Activated CD4-positive, alpha-beta T cell treated with anti-CD3 and anti-CD28 coated beads for 36 hours (primary cell): ENCODE results near the gene CNTN4. TPM values are rescaled to one million over a fixed set of nuclear protein-coding genes. Genes with fewer than 3 reads are reported as not detected.

Source experiments
- ATAC-seq: fragments of 200-7000 bp; cut with Tn5 transposase; one replicate; pipeline ENCODE4 v1.10.0; 2021; ENCODE audit warnings: mild to moderate bottlenecking, moderate library complexity
- CTCF ChIA-PET: fragments of 350-600 bp; sonication (Branson Sonifier 250); formaldehyde crosslinking; loops from one replicate; lab custom pipeline; 2021; ENCODE audit warnings: antibody characterized with exemption; lab: Charles Lee
- POLR2A ChIA-PET: fragments of 350-600 bp; sonication (Branson Sonifier 250); formaldehyde crosslinking; loops from one replicate; lab custom pipeline; 2021; ENCODE audit warnings: antibody characterized with exemption, inconsistent platforms; lab: Charles Lee
- DNase-seq: peaks from one replicate; pipeline ENCODE4 v3.0.0-alpha.2; 2020
- H3K27ac Mint-ChIP-seq: one replicate; pipeline ENCODE4 v1.8.0; 2021; ENCODE audit warnings: mixed read lengths
- H3K27me3 Mint-ChIP-seq: one replicate; pipeline ENCODE4 v1.8.0; 2021; ENCODE audit warnings: mixed read lengths
- H3K36me3 Mint-ChIP-seq: one replicate; pipeline ENCODE4 v1.8.0; 2021; ENCODE audit warnings: low read depth, mixed read lengths
- H3K4me1 Mint-ChIP-seq: one replicate; pipeline ENCODE4 v1.8.0; 2021; ENCODE audit warnings: mixed read lengths
- H3K4me3 Mint-ChIP-seq: one replicate; pipeline ENCODE4 v1.8.0; 2021; ENCODE audit warnings: mild to moderate bottlenecking, moderate library complexity, mixed read lengths
- H3K9me3 Mint-ChIP-seq: one replicate; pipeline ENCODE4 v1.8.0; 2021; ENCODE audit warnings: low read depth, mixed read lengths
- intact Hi-C, 2 experiments: fragments of 100-400 bp; cut with DNase I in 1 of 2; cut with micrococcal nuclease in 1 of 2; formaldehyde crosslinking; loops; one replicate each; pipeline versions ENCODE4 v1.14.2 to v1.15.1; 2022 to 2024; cut with DNase I, micrococcal nuclease
- total RNA-seq, 2 experiments: library from RNA; stranded (reverse); gene quantifications; one replicate each; pipeline ENCODE4 v1.2.3, GENCODE V29; 2021

CNTN4 gene
- total RNA-seq, 2 experiments from 2014 or later: not detected

- ChIA-PET CTCF (no interaction called here), POLR2A (no interaction called here)
- intact Hi-C loops: no loop called here
- no peak for DNase-seq
- Mint-ChIP-seq H3K9me3 (no peaks in the 10 kb centered on the region), H3K36me3 (no peaks in the 10 kb centered on the region), H3K4me1 (no peaks in the 10 kb centered on the region), H3K4me3 (no peak overlapping the region), H3K27ac (no peak overlapping the region), H3K27me3 (no peaks in the 10 kb centered on the region)
- no peak for ATAC-seq
These were observed 982.9 kb downstream of the CNTN4 start for GRCh38 chr3:3081381-3082233.

DNA sequence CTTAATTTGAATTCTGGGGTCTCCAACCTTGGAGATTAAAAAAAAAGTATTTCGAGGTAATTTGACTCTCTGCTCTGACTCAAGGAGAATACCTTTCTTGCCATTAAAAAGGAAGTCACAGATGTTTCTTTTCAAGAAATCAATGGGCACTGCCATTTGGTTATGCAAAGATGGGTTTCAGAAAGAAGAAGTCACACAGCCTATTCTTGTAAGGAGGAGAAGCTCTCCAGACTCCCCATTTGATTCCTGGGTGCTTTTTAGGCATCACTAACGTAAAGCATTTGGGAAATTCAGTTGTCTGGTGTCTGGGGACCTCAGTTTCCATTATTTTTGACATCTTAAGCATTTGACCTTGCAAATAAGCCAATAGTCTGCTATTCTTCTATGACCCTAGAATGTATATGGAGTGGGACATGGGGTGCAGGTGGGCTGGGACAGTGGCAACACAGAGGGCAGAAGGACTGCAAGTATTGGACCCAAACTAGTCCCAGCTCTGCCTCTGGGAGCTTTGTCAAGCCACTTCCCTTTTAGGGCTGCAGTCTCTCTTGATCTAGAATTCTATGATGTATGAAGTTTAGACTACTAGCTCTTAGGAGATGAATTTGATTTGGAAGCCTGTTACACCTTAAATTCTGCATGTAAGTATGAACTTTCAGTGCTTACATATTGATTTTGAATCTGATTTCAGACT lies 983.7 kb downstream of the CNTN4 start:
- POLR2A ChIA-PET: no interaction called here

DNA sequence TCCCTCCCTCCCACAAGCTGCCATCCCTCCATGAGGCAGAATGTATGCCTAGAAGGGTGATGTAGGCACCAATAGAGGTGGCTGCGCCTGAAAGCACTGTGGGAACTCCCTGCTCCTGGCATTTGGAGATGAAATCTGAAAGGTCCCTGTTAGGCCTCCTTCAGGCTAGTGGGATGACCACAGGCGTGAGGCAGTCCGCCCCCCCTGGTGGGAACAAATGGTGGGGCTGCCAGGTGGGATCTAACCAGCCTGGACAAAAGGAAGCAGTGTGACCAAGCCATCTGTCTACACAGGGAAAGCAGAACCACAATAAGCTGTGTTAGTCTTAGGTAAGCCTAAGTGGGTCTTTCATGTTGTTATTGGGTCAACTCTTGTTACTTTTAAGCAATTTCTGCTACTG lies 986.2 kb downstream of the CNTN4 start:
- Mint-ChIP-seq H3K27me3 (no peaks in the 10 kb centered on the region), H3K9me3 (no peaks in the 10 kb centered on the region), H3K4me3 (no peak overlapping the region), H3K27ac (no peak overlapping the region), H3K4me1 (no peaks in the 10 kb centered on the region), H3K36me3 (no peaks in the 10 kb centered on the region)
- POLR2A ChIA-PET: no interaction called here
- no peak for ATAC-seq
- CTCF ChIA-PET: no interaction called here
- intact Hi-C loops: no loop called here
- no peak for DNase-seq

More for the DNA sequence above, 983.7 kb downstream of the CNTN4 start:
- intact Hi-C loops: no loop called here
- Mint-ChIP-seq H3K27ac (no peak overlapping the region), H3K36me3 (no peaks in the 10 kb centered on the region), H3K27me3 (no peaks in the 10 kb centered on the region), H3K4me3 (no peak overlapping the region), H3K4me1 (no peaks in the 10 kb centered on the region), H3K9me3 (no peaks in the 10 kb centered on the region)
- CTCF ChIA-PET: interaction anchor here (0.9 kb wide), 1 partner anchor 10 kb away, joined by 4 read pairs; no protein-coding TSS in a partner anchor
- no peak for DNase-seq
- no peak for ATAC-seq

DNA sequence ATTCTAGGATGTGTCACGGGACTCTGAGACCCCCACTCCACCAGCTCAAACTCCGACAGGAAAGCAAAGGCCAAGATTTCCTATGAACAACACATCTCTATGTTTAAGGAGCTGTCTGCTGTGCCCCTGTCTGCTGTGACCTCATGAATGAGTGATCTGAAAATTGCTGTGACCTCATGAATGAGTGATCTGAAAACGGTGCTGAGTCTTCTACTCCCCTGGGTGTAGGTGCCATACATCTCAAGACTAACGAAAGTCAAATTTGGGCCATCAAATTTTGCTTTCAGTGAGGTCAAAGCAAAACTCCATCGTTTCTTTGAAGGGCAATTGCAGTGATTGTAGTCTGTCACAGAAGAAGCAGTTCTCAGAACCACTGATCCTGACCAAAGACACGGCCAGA lies 987.1 kb downstream of the CNTN4 start:
- H3K4me3 Mint-ChIP-seq: no peak overlapping the region
- ChIA-PET POLR2A (interaction anchor here (0.6 kb wide), 1 partner anchor 271 kb away, joined by 3 read pairs; no protein-coding TSS in a partner anchor), CTCF (interaction anchor here (0.7 to 1.3 kb wide), 2 partner anchors 12 kb away, joined by 3 read pairs; no protein-coding TSS in a partner anchor)
- H3K9me3 Mint-ChIP-seq: no peaks in the 10 kb centered on the region
- intact Hi-C loops: no loop called here
- ATAC-seq (no peak), DNase-seq (no peak)
- H3K27me3 Mint-ChIP-seq: no peaks in the 10 kb centered on the region
- no peaks in the 10 kb centered on the region for H3K36me3 Mint-ChIP-seq
- H3K4me1 Mint-ChIP-seq: no peaks in the 10 kb centered on the region
- no peak overlapping the region for H3K27ac Mint-ChIP-seq

DNA sequence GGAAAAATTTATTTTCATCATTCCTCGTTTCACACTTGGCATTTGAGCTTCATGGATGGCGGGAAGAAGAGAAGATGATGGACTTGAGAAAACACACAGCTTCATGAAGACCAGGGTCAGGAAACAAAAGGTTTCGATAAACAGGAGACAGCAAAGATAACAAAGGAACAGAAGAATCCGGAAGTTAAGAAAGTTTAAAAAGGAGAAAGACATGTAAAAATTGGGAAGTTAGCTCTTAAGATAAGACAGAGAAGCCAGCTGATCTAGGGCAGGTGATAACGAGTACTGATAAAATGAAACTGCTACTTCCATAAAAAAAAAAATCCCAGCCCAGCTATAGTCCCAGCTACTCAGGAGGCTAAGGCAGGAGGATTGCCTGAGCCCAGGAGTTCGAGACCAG lies 987.6 kb downstream of the CNTN4 start:
- Mint-ChIP-seq H3K4me1 (no peaks in the 10 kb centered on the region), H3K36me3 (no peaks in the 10 kb centered on the region), H3K4me3 (no peak overlapping the region), H3K27ac (no peak overlapping the region), H3K27me3 (no peaks in the 10 kb centered on the region), H3K9me3 (no peaks in the 10 kb centered on the region)
- intact Hi-C loops: no loop called here
- ChIA-PET POLR2A (interaction anchor here (0.6 kb wide), 1 partner anchor 271 kb away, joined by 3 read pairs; no protein-coding TSS in a partner anchor), CTCF (interaction anchor here (1.3 kb wide), 1 partner anchor 11 kb away, joined by 3 read pairs; no protein-coding TSS in a partner anchor)
- ATAC-seq (no peak), DNase-seq (no peak)

- Mint-ChIP-seq H3K27me3 (no peaks in the 10 kb centered on the region), H3K9me3 (no peaks in the 10 kb centered on the region), H3K36me3 (no peaks in the 10 kb centered on the region), H3K4me3 (no peak overlapping the region), H3K27ac (no peak overlapping the region), H3K4me1 (no peaks in the 10 kb centered on the region)
- DNase-seq: no peak
- ChIA-PET POLR2A (no interaction called here), CTCF (interaction anchor here (1.3 kb wide), 1 partner anchor 10 kb away, joined by 3 read pairs; no protein-coding TSS in a partner anchor)
- ATAC-seq: no peak
- intact Hi-C loops: no loop called here
These were observed 988.6 kb downstream of the CNTN4 start for GRCh38 chr3:3087279-3087678.

- DNase-seq: no peak
- POLR2A ChIA-PET: no interaction called here
- Mint-ChIP-seq H3K9me3 (no peaks in the 10 kb centered on the region), H3K4me1 (no peaks in the 10 kb centered on the region), H3K27ac (no peak overlapping the region), H3K4me3 (no peak overlapping the region), H3K36me3 (no peaks in the 10 kb centered on the region), H3K27me3 (no peaks in the 10 kb centered on the region)
- ATAC-seq: no peak
- intact Hi-C loops: no loop called here
- CTCF ChIA-PET: no interaction called here
These were observed 989.2 kb downstream of the CNTN4 start for GRCh38 chr3:3087716-3088465.

DNA sequence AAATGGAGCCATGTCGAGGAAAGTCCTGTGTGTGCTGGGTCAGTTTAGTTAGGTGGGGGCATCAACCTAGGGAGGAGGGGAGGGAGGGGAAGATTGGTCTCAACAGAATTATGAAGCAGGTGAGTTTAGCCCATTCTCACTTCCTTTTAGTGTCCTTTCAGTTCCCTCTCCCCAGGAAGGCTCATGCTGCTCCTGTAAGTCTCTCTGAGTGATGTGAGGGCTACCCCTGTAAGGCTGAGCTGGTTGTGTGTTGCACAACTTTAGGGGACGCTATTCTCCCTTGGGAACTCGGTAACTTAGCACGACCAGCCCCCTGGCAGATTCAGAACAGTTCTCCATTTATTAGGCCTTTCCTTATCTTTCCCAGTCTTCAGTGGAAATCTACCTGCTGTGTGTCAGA lies 990.4 kb downstream of the CNTN4 start:
- intact Hi-C loops: no loop called here
- DNase-seq (no peak), ATAC-seq (no peak)
- H3K36me3 Mint-ChIP-seq: no peaks in the 10 kb centered on the region
- H3K4me3 Mint-ChIP-seq: no peak overlapping the region
- no peaks in the 10 kb centered on the region for H3K27me3 Mint-ChIP-seq
- ChIA-PET CTCF (no interaction called here), POLR2A (no interaction called here)
- H3K4me1 Mint-ChIP-seq: no peaks in the 10 kb centered on the region
- no peak overlapping the region for H3K27ac Mint-ChIP-seq
- H3K9me3 Mint-ChIP-seq: no peaks in the 10 kb centered on the region

DNA sequence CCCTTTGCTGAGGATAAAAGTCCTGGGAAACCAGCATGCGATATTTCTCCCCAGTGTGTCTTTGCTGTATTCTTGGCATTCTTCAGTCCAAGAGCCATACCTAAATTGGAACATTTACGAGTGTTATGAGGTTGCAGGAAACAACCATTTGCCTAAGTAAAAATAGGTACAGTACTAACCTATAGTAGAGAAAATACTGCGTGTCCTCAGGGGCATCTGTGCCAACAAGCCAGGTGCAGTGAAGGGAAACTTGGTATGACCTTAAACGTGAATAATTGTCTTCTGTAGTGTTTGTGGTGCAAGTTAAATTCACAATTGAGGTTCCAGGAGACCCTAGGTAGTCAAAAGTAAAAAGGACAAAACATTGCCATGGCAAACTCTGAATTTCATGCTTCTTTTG lies 999.3 kb downstream of the CNTN4 start:
- ChIA-PET CTCF (interaction anchor here (0.7 to 1.0 kb wide), 3 partner anchors 8 to 1366 kb away, joined by 3 read pairs; no protein-coding TSS in a partner anchor), POLR2A (no interaction called here)
- H3K36me3 Mint-ChIP-seq: no peaks in the 10 kb centered on the region
- H3K27me3 Mint-ChIP-seq: no peaks in the 10 kb centered on the region
- H3K9me3 Mint-ChIP-seq: no peaks in the 10 kb centered on the region
- H3K27ac Mint-ChIP-seq: no peak overlapping the region
- no peak overlapping the region for H3K4me3 Mint-ChIP-seq
- H3K4me1 Mint-ChIP-seq: peaks cover 2% of the 10 kb centered on the region
- intact Hi-C loops: no loop called here
- no peak for ATAC-seq
- no peak for DNase-seq

- ChIA-PET CTCF (no interaction called here), POLR2A (interaction anchor here (0.7 kb wide), 1 partner anchor 23 kb away, joined by 6 read pairs; no protein-coding TSS in a partner anchor)
- no peak overlapping the region for H3K4me3 Mint-ChIP-seq
- no peak for DNase-seq
- H3K27ac Mint-ChIP-seq: no peak overlapping the region
- peaks cover 2% of the 10 kb centered on the region for H3K4me1 Mint-ChIP-seq
- no peaks in the 10 kb centered on the region for H3K9me3 Mint-ChIP-seq
- H3K36me3 Mint-ChIP-seq: no peaks in the 10 kb centered on the region
- intact Hi-C loops: no loop called here
- no peaks in the 10 kb centered on the region for H3K27me3 Mint-ChIP-seq
- no peak for ATAC-seq
These were observed 1003.2 kb downstream of the CNTN4 start for GRCh38 chr3:3101660-3102458.

GRCh38 chr3:3102751-3103150 lies 1004.1 kb downstream of the CNTN4 start:
- Mint-ChIP-seq H3K27me3 (no peaks in the 10 kb centered on the region), H3K4me3 (no peak overlapping the region), H3K27ac (no peak overlapping the region), H3K9me3 (no peaks in the 10 kb centered on the region), H3K4me1 (peaks cover 7% of the 10 kb centered on the region), H3K36me3 (no peaks in the 10 kb centered on the region)
- intact Hi-C loops: no loop called here
- CTCF ChIA-PET: no interaction called here
- POLR2A ChIA-PET: no interaction called here
- ATAC-seq (no peak), DNase-seq (no peak)
